Stimulated activated naive B cell treated with anti-CD40 and anti-IgM and Interleukin-4, amounts not matched to agents 10 μg/mL and 1 μg/mL and 100 μg/mL, for 72 hours (primary cell): ENCODE measurements around the gene DCLK2.

Experiments used
- ATAC-seq, 2 donors: fragments of 150-1000 bp; cut with Tn5 transposase; replicated peaks; 2 replicates each; pipeline ENCODE4 v1.10.0; 2021; ENCODE audit warnings: moderate library complexity in 1 of 2
- DNase-seq: peaks from one replicate; pipeline ENCODE4 v3.0.0; 2021
- H3K27ac Mint-ChIP-seq: one replicate; pipeline ENCODE4 v1.8.0; 2022; ENCODE audit warnings: mild to moderate bottlenecking, mixed read lengths
- H3K27me3 Mint-ChIP-seq, 2 donors: one replicate each; pipeline ENCODE4 v1.8.0; 2022; ENCODE audit warnings: mixed read lengths in 2 of 2
- H3K36me3 Mint-ChIP-seq, 2 donors: one replicate each; pipeline ENCODE4 v1.8.0; 2022; ENCODE audit warnings: mixed read lengths in 2 of 2, mild to moderate bottlenecking in 1 of 2
- H3K4me1 Mint-ChIP-seq, 2 donors: one replicate each; pipeline ENCODE4 v1.8.0; 2022; ENCODE audit warnings: mixed read lengths in 2 of 2, mild to moderate bottlenecking in 1 of 2
- H3K4me3 Mint-ChIP-seq, 2 donors: one replicate each; pipeline ENCODE4 v1.8.0; 2022; ENCODE audit warnings: mild to moderate bottlenecking in 2 of 2, mixed read lengths in 2 of 2, moderate library complexity in 1 of 2
- H3K9me3 Mint-ChIP-seq, 2 donors: one replicate each; pipeline ENCODE4 v1.8.0; 2022; ENCODE audit warnings: mixed read lengths in 2 of 2, mild to moderate bottlenecking in 1 of 2

DCLK2 gene

GRCh38 chr4:150199056-150199455 is 120.8 kb downstream of the DCLK2 start:
- H3K36me3 Mint-ChIP-seq: no peaks in the 10 kb centered on the region
- no peaks in the 10 kb centered on the region for H3K4me1 Mint-ChIP-seq
- no peak for ATAC-seq
- H3K27me3 Mint-ChIP-seq: no peaks in the 10 kb centered on the region
- H3K9me3 Mint-ChIP-seq: no peaks in the 10 kb centered on the region
- no peak overlapping the region for H3K4me3 Mint-ChIP-seq
- no peak for DNase-seq
- H3K27ac Mint-ChIP-seq: no peak overlapping the region

- Mint-ChIP-seq H3K9me3 (no peaks in the 10 kb centered on the region), H3K27ac (no peak overlapping the region), H3K36me3 (no peaks in the 10 kb centered on the region), H3K27me3 (no peaks in the 10 kb centered on the region), H3K4me3 (no peak overlapping the region), H3K4me1 (peaks cover 0 to 10% of the 10 kb centered on the region in 2 donors)
- no peak for DNase-seq
- ATAC-seq: no peak
These were observed 126.8 kb downstream of the DCLK2 start for GRCh38 chr4:150205016-150205415.

- H3K4me1 Mint-ChIP-seq: peaks cover 0 to 10% of the 10 kb centered on the region in 2 donors
- H3K27me3 Mint-ChIP-seq: no peaks in the 10 kb centered on the region
- H3K36me3 Mint-ChIP-seq: no peaks in the 10 kb centered on the region
- no peak overlapping the region for H3K4me3 Mint-ChIP-seq
- no peak overlapping the region for H3K27ac Mint-ChIP-seq
- DNase-seq (no peak), ATAC-seq (no peak)
- H3K9me3 Mint-ChIP-seq: no peaks in the 10 kb centered on the region
These were observed 128.0 kb downstream of the DCLK2 start for GRCh38 chr4:150206265-150206664.

- Mint-ChIP-seq H3K9me3 (no peaks in the 10 kb centered on the region), H3K27me3 (no peaks in the 10 kb centered on the region), H3K36me3 (peaks cover 0 to 4% of the 10 kb centered on the region in 2 donors), H3K4me1 (peaks cover 0 to 10% of the 10 kb centered on the region in 2 donors), H3K27ac (no peak overlapping the region), H3K4me3 (no peak overlapping the region)
- DNase-seq: no peak
- no peak for ATAC-seq
These were observed 128.7 kb downstream of the DCLK2 start for GRCh38 chr4:150206954-150207353.

- ATAC-seq: no peak
- Mint-ChIP-seq H3K27ac (no peak overlapping the region), H3K4me1 (peaks cover 9 to 16% of the 10 kb centered on the region in 2 donors), H3K4me3 (no peak overlapping the region), H3K27me3 (no peaks in the 10 kb centered on the region), H3K9me3 (no peaks in the 10 kb centered on the region), H3K36me3 (peaks cover 0 to 4% of the 10 kb centered on the region in 2 donors)
- DNase-seq: no peak
These were observed 129.6 kb downstream of the DCLK2 start for GRCh38 chr4:150207871-150208270.

- no peaks in the 10 kb centered on the region for H3K27me3 Mint-ChIP-seq
- H3K4me1 Mint-ChIP-seq: peaks cover 10 to 16% of the 10 kb centered on the region in 2 donors
- DNase-seq (peak; percentile 32), ATAC-seq (peak; percentile 63 to 67)
- no peaks in the 10 kb centered on the region for H3K9me3 Mint-ChIP-seq
- no peak overlapping the region for H3K27ac Mint-ChIP-seq
- H3K4me3 Mint-ChIP-seq: no peak overlapping the region
- peaks cover 0 to 4% of the 10 kb centered on the region in 2 donors for H3K36me3 Mint-ChIP-seq
These were observed 131.0 kb downstream of the DCLK2 start for GRCh38 chr4:150209140-150209829.

- Mint-ChIP-seq H3K9me3 (no peaks in the 10 kb centered on the region), H3K36me3 (peaks cover 0 to 4% of the 10 kb centered on the region in 2 donors), H3K27ac (no peak overlapping the region), H3K4me1 (peaks cover 10 to 16% of the 10 kb centered on the region in 2 donors), H3K4me3 (no peak overlapping the region), H3K27me3 (no peaks in the 10 kb centered on the region)
- ATAC-seq (no peak), DNase-seq (no peak)
These were observed 132.8 kb downstream of the DCLK2 start for GRCh38 chr4:150211016-150211415.

GRCh38 chr4:150211799-150212445 is 133.7 kb downstream of the DCLK2 start:
- H3K9me3 Mint-ChIP-seq: no peaks in the 10 kb centered on the region
- no peak for ATAC-seq
- no peak overlapping the region for H3K27ac Mint-ChIP-seq
- no peak for DNase-seq
- H3K4me1 Mint-ChIP-seq: peaks cover 10 to 16% of the 10 kb centered on the region in 2 donors
- no peaks in the 10 kb centered on the region for H3K27me3 Mint-ChIP-seq
- peaks cover 0 to 4% of the 10 kb centered on the region in 2 donors for H3K36me3 Mint-ChIP-seq
- no peak overlapping the region for H3K4me3 Mint-ChIP-seq

- peaks cover 10 to 16% of the 10 kb centered on the region in 2 donors for H3K4me1 Mint-ChIP-seq
These were observed 134.2 kb downstream of the DCLK2 start for GRCh38 chr4:150212485-150212884.

GRCh38 chr4:150212927-150213326 is 134.7 kb downstream of the DCLK2 start:
- no peak overlapping the region for H3K27ac Mint-ChIP-seq
- H3K27me3 Mint-ChIP-seq: no peaks in the 10 kb centered on the region
- DNase-seq: no peak
- H3K36me3 Mint-ChIP-seq: peaks cover 0 to 4% of the 10 kb centered on the region in 2 donors
- peak; percentile 69 to 71 for ATAC-seq
- no peaks in the 10 kb centered on the region for H3K9me3 Mint-ChIP-seq
- no peak overlapping the region for H3K4me3 Mint-ChIP-seq
- H3K4me1 Mint-ChIP-seq: peaks cover 10 to 14% of the 10 kb centered on the region in 2 donors

More at GRCh38 chr4:150212485-150212884, 134.2 kb downstream of the DCLK2 start:
- no peaks in the 10 kb centered on the region for H3K27me3 Mint-ChIP-seq
- peak; percentile 44 to 57 for ATAC-seq
- no peak overlapping the region for H3K4me3 Mint-ChIP-seq
- peak overlapping the region; percentile 14 for H3K27ac Mint-ChIP-seq
- H3K36me3 Mint-ChIP-seq: peaks cover 0 to 4% of the 10 kb centered on the region in 2 donors
- no peak for DNase-seq
- no peaks in the 10 kb centered on the region for H3K9me3 Mint-ChIP-seq

- H3K9me3 Mint-ChIP-seq: no peaks in the 10 kb centered on the region
- H3K36me3 Mint-ChIP-seq: peaks cover 0 to 4% of the 10 kb centered on the region in 2 donors
- peaks cover 6 to 10% of the 10 kb centered on the region in 2 donors for H3K4me1 Mint-ChIP-seq
- H3K4me3 Mint-ChIP-seq: no peak overlapping the region
- no peak for ATAC-seq
- no peak overlapping the region for H3K27ac Mint-ChIP-seq
- no peak for DNase-seq
- H3K27me3 Mint-ChIP-seq: no peaks in the 10 kb centered on the region
These were observed 137.4 kb downstream of the DCLK2 start for GRCh38 chr4:150215601-150216000.

GRCh38 chr4:150216726-150217125 is 138.5 kb downstream of the DCLK2 start:
- Mint-ChIP-seq H3K4me1 (peaks cover 6 to 10% of the 10 kb centered on the region in 2 donors), H3K27me3 (no peaks in the 10 kb centered on the region), H3K4me3 (no peak overlapping the region), H3K27ac (no peak overlapping the region), H3K9me3 (no peaks in the 10 kb centered on the region), H3K36me3 (peaks cover 0 to under 1% of the 10 kb centered on the region in 2 donors)
- DNase-seq (no peak), ATAC-seq (no peak)

- Mint-ChIP-seq H3K27ac (no peak overlapping the region), H3K4me3 (no peak overlapping the region), H3K27me3 (no peaks in the 10 kb centered on the region), H3K36me3 (no peaks in the 10 kb centered on the region), H3K9me3 (no peaks in the 10 kb centered on the region), H3K4me1 (peaks cover 4 to 8% of the 10 kb centered on the region in 2 donors)
- ATAC-seq (no peak), DNase-seq (no peak)
These were observed 138.9 kb downstream of the DCLK2 start for GRCh38 chr4:150217192-150217591.

GRCh38 chr4:150217808-150218207 is 139.6 kb downstream of the DCLK2 start:
- ATAC-seq: no peak
- no peak for DNase-seq
- Mint-ChIP-seq H3K4me1 (peaks cover 0 to 2% of the 10 kb centered on the region in 2 donors), H3K36me3 (no peaks in the 10 kb centered on the region), H3K9me3 (no peaks in the 10 kb centered on the region), H3K4me3 (no peak overlapping the region), H3K27ac (no peak overlapping the region), H3K27me3 (no peaks in the 10 kb centered on the region)

- Mint-ChIP-seq H3K27ac (no peak overlapping the region), H3K4me1 (no peaks in the 10 kb centered on the region), H3K4me3 (no peak overlapping the region), H3K36me3 (no peaks in the 10 kb centered on the region), H3K27me3 (no peaks in the 10 kb centered on the region), H3K9me3 (no peaks in the 10 kb centered on the region)
- DNase-seq (no peak), ATAC-seq (no peak)
These were observed 140.2 kb downstream of the DCLK2 start for GRCh38 chr4:150218447-150218846.
